ENCODE results near the gene MYEOV.

MYEOV gene

DNA sequence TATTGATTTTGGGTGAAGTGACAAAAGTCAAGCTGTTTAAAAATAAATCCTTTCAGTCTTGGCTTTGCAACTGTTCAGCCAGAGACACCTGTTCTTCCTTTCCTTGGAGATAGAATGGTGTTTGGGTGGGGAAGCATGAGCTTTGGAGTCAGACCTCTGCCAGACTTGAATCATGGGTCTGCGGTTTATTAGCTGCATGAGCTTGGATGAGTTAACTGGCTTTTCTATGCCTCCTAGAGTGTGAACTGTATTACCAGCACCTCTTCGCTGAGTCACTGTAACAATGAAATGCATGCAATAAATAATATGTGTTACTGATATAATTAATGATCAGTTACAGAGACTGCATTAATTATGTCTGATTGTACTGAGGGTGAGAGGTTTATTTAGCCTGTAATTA is 13.5 kb upstream of the MYEOV start:
- H3K4me3 ChIP-seq (ENCODE audit: low read depth, low read length), result no peak overlapping the region
- TF ChIP-seq, protein P1, sequence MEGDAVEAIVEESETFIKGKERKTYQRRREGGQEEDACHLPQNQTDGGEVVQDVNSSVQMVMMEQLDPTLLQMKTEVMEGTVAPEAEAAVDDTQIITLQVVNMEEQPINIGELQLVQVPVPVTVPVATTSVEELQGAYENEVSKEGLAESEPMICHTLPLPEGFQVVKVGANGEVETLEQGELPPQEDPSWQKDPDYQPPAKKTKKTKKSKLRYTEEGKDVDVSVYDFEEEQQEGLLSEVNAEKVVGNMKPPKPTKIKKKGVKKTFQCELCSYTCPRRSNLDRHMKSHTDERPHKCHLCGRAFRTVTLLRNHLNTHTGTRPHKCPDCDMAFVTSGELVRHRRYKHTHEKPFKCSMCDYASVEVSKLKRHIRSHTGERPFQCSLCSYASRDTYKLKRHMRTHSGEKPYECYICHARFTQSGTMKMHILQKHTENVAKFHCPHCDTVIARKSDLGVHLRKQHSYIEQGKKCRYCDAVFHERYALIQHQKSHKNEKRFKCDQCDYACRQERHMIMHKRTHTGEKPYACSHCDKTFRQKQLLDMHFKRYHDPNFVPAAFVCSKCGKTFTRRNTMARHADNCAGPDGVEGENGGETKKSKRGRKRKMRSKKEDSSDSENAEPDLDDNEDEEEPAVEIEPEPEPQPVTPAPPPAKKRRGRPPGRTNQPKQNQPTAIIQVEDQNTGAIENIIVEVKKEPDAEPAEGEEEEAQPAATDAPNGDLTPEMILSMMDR (IDR thresholded peaks at IDR 0.05; ENCODE audit: borderline replicate concordance, insufficient read depth, low read depth, low read length), result no peak

DNA sequence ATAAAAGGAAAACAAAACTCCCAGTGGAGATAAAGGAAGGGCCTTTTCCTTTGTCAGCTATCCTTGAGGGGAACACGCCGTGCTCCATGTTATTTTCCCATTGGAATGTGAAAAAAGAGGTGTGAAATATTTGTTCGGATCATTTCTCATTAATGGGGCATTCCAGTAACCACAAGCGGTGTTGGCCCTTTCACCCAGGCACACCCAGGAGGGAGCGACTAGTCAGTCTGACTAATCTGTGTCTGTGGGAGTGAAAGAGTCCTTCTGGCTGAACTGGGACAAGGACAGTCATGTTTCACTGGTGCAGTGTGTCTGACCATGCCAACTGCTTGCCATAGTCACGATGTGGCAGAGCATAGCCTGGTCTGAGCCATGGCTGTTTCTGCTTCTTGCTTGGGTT is 13.0 kb upstream of the MYEOV start:
- no peak overlapping the region for H3K4me3 ChIP-seq (ENCODE audit: low read depth, low read length)
- TF ChIP-seq, protein P1 (IDR thresholded peaks at IDR 0.05; ENCODE audit: borderline replicate concordance, insufficient read depth, low read depth, low read length), result no peak

DNA sequence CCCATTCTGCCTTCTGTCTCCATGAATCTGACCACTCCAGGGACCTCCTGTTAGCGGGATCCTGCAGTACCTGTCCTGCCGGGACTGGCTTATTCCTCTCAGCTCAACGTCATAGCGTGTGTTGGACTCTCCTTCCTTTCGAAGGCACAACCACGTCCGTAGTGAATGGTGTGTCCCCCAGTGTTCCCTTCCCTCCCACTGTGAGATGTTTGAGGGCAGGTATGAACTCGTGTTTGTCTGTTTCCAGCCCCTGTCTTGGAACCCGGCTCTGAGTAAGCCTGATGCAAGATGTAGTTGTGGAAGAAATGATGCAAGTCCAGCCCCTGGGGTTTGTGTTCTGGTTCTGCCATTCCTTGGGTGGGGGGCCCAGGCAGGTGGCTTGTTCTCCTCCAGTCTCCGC is 10.5 kb upstream of the MYEOV start:
- TF ChIP-seq, protein P1 (IDR thresholded peaks at IDR 0.05; ENCODE audit: borderline replicate concordance, insufficient read depth, low read depth, low read length), result no peak
- H3K4me3 ChIP-seq (ENCODE audit: low read depth, low read length), result no peak overlapping the region

DNA sequence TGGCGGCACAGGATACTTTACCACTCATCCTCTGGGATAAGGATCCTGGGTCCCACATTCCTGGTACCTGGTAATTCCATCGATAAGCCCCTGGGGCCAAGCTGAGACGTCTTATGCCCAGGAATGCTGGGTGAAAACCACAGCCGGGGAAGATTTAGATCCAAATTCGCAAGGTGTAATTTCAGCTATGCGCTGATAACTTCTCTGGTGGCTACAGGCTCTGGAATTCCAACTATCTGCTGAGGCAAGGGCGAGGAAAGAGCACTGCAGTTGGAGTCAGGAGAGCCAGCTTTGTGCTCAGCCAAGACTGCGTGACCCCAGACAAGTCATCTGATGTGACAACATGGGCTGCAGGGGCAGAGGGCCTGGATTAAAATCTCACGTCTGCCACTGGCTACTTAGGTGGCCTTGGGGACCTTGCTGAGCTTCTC is 9.9 kb upstream of the MYEOV start:
- H3K4me3 ChIP-seq (ENCODE audit: low read depth, low read length), result no peak overlapping the region
- TF ChIP-seq, protein P1 (IDR thresholded peaks at IDR 0.05; ENCODE audit: borderline replicate concordance, insufficient read depth, low read depth, low read length), result no peak

DNA sequence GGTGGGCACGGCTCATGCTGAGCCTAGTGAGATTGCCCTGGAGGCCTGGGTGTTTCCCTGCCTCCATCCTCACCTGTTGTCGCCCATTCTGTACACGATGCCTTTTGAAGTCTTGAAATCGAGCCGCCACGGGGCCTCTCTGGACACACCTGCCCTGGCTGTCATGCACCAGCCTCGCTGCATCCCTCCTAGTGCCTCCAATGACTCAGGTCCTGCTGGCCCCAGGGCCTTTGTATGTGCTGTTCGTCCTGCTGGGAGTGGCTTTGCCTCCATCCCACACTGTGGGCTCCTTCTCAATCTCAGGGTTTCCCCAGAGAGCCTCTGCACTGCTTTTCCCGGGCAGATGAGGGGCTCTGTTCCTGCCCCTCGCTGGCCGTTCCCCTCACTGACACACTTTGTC is 8.9 kb upstream of the MYEOV start:
- no peak overlapping the region for H3K4me3 ChIP-seq (ENCODE audit: low read depth, low read length)
- TF ChIP-seq, protein P1 (IDR thresholded peaks at IDR 0.05; ENCODE audit: borderline replicate concordance, insufficient read depth, low read depth, low read length), result no peak

DNA sequence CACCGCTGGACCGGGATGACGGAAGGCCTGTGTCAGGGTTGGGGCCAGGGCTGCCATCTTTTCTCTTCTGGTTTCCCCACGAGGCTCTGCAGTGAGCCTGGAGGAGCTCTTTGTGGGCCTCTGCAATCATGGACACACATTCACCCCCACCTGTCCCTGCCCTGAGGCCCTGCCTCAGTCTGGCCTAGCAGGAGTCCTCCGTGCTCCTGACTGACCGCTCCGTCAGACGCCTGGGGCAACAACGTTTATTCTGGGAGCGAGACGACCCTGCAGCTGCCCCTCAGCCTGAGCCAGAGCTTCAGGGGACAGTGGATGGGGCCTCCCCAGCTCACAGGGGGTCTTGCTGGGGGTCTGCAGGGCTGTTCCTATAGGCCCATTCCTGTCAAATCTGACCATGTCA is 8.2 kb upstream of the MYEOV start:
- TF ChIP-seq, protein P1 (IDR thresholded peaks at IDR 0.05; ENCODE audit: borderline replicate concordance, insufficient read depth, low read depth, low read length), result no peak
- H3K4me3 ChIP-seq (ENCODE audit: low read depth, low read length), result no peak overlapping the region

DNA sequence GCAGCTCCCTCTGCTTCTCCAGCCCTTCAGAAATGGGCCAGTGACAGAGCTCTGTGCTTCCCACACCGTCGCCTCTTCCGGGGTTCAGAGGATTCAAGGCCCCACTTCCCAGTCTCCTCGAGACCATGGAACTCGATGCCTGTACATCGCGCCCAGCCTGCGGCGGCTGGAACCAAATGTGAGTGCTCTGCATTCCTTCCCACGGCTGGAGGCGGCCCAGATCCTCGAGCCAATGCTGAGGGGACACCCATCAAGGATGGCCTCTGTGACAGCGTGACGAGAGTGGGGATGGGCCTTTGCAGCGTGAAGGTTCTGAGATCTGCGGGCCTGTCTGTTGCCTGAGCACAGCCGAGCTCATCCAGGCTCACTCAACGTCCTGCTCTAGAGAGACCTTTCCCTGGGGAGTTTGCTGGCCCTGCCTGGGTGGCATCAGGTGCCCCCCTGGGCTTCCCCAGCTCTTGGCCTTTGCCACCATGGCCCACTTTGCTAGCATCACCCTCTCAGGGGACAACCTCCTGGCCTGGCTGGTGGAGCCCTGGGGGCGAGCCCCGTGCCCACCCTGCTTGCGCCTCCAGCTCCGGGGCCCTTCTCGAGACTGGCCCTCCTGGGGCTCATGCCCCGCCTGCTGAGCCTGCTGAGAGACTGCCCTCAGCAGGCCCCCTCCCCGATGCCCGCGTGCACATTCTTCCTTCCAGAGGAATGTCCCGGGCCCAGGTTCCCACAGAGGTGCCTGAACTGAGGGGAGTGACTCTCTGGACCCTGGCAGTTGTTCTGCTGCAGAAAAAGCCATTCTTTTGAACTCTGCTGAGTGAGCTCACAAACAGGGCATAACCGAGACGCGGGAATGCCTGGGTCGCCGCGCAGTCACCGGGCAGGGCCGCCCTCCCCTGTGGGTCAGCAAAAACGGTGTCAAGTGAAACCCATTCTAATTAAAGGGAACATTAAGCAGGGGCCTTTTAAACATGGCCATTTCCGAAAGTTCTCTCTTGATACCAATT is 7.3 kb upstream of the MYEOV start:
- TF ChIP-seq, protein P1 (IDR thresholded peaks at IDR 0.05; ENCODE audit: borderline replicate concordance, insufficient read depth, low read depth, low read length), result no peak
- H3K4me3 ChIP-seq (ENCODE audit: low read depth, low read length), result no peak overlapping the region

Data from GM12875 (cell line).